ENCODE measurements around the gene ZMYM3. TPM values are rescaled to one million over a fixed set of nuclear protein-coding genes. Genes with fewer than 3 reads are reported as not detected.

The ZMYM3 gene
- total and polyA plus RNA-seq, 9 of the 15 experiments (the other 6 are each of a cell fraction or from before 2014, with no cell fraction given) = 4.3 to 36.3 (median 16.8) TPM

GRCh38 chrX:71254092-71254963, at the start of gene ZMYM3 (continued):
- TF ChIP-seq JUN (IDR thresholded peaks at IDR 0.05; ENCODE audit: borderline replicate concordance, low read depth, low read length) (no peak), JUN (CRISPR knock-in tag; IDR thresholded peaks at IDR 0.05; ENCODE audit: borderline replicate concordance) (no peak), GATAD2A (IDR thresholded peaks at IDR 0.05) (0 out of 2 replicates have a peak, but pooled peaks have one; percentile 23), KDM1A (IDR thresholded peaks at IDR 0.05) (peak in 1 of 2 experiments; percentile 45; a peak in 1 of 4 replicates), ATF1 (CRISPR knock-in tag; IDR thresholded peaks at IDR 0.05) (no peak), ATF1 (tag; IDR thresholded peaks at IDR 0.05) (0 out of 2 replicates have a peak, but pooled peaks have one; percentile 22), ETS1 (conservative IDR thresholded peaks at IDR 0.05; ENCODE audit: control insufficient read depth, low read depth, low read length) (0 out of 2 replicates have a peak, but pooled peaks have one; percentile 55), NCOA4 (IDR thresholded peaks at IDR 0.05; ENCODE audit: partially characterized antibody) (no peak), KLF6 (CRISPR knock-in tag; IDR thresholded peaks at IDR 0.05; ENCODE audit: borderline replicate concordance) (no peak), NBN (IDR thresholded peaks at IDR 0.05; ENCODE audit: low read depth) (no peak), THRAP3 (IDR thresholded peaks at IDR 0.05; ENCODE audit: borderline replicate concordance) (no peak), NFYB (IDR thresholded peaks at IDR 0.05; ENCODE audit: extremely low read depth, insufficient read length) (peak; percentile 41), PRDM10 (IDR thresholded peaks at IDR 0.05; ENCODE audit: partially characterized antibody) (peak; percentile 24), MBD2 (IDR thresholded peaks at IDR 0.05; ENCODE audit: borderline replicate concordance, low read depth) (no peak), EP300 (IDR thresholded peaks at IDR 0.05; ENCODE audit: low read length) (no peak), EWSR1 (IDR thresholded peaks at IDR 0.05; ENCODE audit: borderline replicate concordance, low read depth, partially characterized antibody) (no peak), HNRNPH1 (optimal IDR thresholded peaks at IDR 0.05; ENCODE audit: low read depth, low read length) (no peak), ZNF184 (CRISPR knock-in tag; IDR thresholded peaks at IDR 0.05) (no peak), NELFE (IDR thresholded peaks at IDR 0.05; ENCODE audit: insufficient read depth, insufficient read length) (no peak), ZNF561 (CRISPR knock-in tag; conservative IDR thresholded peaks at IDR 0.05) (no peak), ZBTB34 (CRISPR knock-in tag; IDR thresholded peaks at IDR 0.05) (no peak), ETV6 (IDR thresholded peaks at IDR 0.05; ENCODE audit: borderline replicate concordance in 1 of 2, low read depth in 2 of 2, low read length in 1 of 2) (no peak), ETV6 (CRISPR knock-in tag; IDR thresholded peaks at IDR 0.05; ENCODE audit: borderline replicate concordance) (no peak)

Measured in K562 (cell line).